ENCODE measurements around the gene ZNF516.
"Not testable (repeated sequence)": the region's sequence is repeated elsewhere in the genome, so short reads cannot be mapped to it uniquely, and the experiment has no call there.

ZNF516 gene

GRCh38 chr18:76495006-76495370 lies at the start of gene ZNF516:
TSS of gene ZNF516 (minus strand) at chr18:76495242. CDS start at chr18:76443054, 52,188 bp downstream.
- peak; percentile 66 for DNase-seq (ENCODE audit: low spot score)
- TF ChIP-seq CTCF (IDR thresholded peaks at IDR 0.05; ENCODE audit: extremely low read depth, missing control alignments): no peak

- no peak for DNase-seq (ENCODE audit: low spot score)
- no peak for TF ChIP-seq CTCF (IDR thresholded peaks at IDR 0.05; ENCODE audit: extremely low read depth, missing control alignments)
These were observed 43.8 kb upstream of the ZNF516 start for GRCh38 chr18:76538846-76539245.

GRCh38 chr18:76537621-76538020 lies 42.6 kb upstream of the ZNF516 start:
- no peak for DNase-seq (ENCODE audit: low spot score)
- TF ChIP-seq CTCF (IDR thresholded peaks at IDR 0.05; ENCODE audit: extremely low read depth, missing control alignments): no peak

- not testable (repeated sequence) for DNase-seq (ENCODE audit: low spot score)
These were observed 41.6 kb upstream of the ZNF516 start for GRCh38 chr18:76536593-76536992.

GRCh38 chr18:76532875-76533274 lies 37.8 kb upstream of the ZNF516 start:
- DNase-seq (ENCODE audit: low spot score): no peak
- no peak for TF ChIP-seq CTCF (IDR thresholded peaks at IDR 0.05; ENCODE audit: extremely low read depth, missing control alignments)

GRCh38 chr18:76530846-76531245 lies 35.8 kb upstream of the ZNF516 start:
- TF ChIP-seq CTCF (IDR thresholded peaks at IDR 0.05; ENCODE audit: extremely low read depth, missing control alignments): no peak

GRCh38 chr18:76530391-76530790 lies 35.3 kb upstream of the ZNF516 start:
- DNase-seq (ENCODE audit: low spot score): no peak

More at GRCh38 chr18:76530846-76531245, 35.8 kb upstream of the ZNF516 start:
- no peak for DNase-seq (ENCODE audit: low spot score)

More at GRCh38 chr18:76530391-76530790, 35.3 kb upstream of the ZNF516 start:
- TF ChIP-seq CTCF (IDR thresholded peaks at IDR 0.05; ENCODE audit: extremely low read depth, missing control alignments): no peak

All from GM20000 (cell line).